SK-N-SH (cell line): ENCODE measurements around the gene MEF2A. TPM values are rescaled to one million over a fixed set of nuclear protein-coding genes. Genes with fewer than 3 reads are reported as not detected.

Experiments
- CTCF ChIA-PET: fragments of 300-600, 350-600 bp; formaldehyde crosslinking; extraction: SDS; loops from one replicate; lab custom pipeline; 2021; lab: Yijun Ruan, JAX
- POLR2A ChIA-PET: fragments of 350-600 bp; sonication (Branson Sonifier 250); formaldehyde crosslinking; extraction: SDS; loops from one replicate; lab custom pipeline; 2020; ENCODE audit warnings: antibody characterized with exemption, inconsistent platforms; lab: Yijun Ruan, JAX
- DNase-seq: peaks from one replicate; pipeline ENCODE4 v3.0.0; 2012
- H2AFZ ChIP-seq: fragments of 200-600 bp; sonication (generic); 2 replicates; pipeline ENCODE4 v1.8.1; 2016; ENCODE audit warnings: antibody characterized with exemption, mild to moderate bottlenecking, low read depth
- H3F3A ChIP-seq: fragments of 200-600 bp; sonication (generic); replicated peaks from 2 replicates; pipeline ENCODE3; 2016; ENCODE audit warnings: antibody characterized with exemption, mild to moderate bottlenecking; ENCODE audit not compliant: insufficient read depth
- H3K27ac ChIP-seq, 2 experiments: fragments of 200-500 bp in 1 of 2; fragments of 200-600 bp in 1 of 2; sonication (Bioruptor generic) in 1 of 2; sonication (generic), shearing (Covaris generic) in 1 of 2; 2 replicates each; pipeline versions ENCODE4 v1.5.1 to v1.6.1; 2014 to 2016; ENCODE audit warnings: low read depth in 2 of 2, inconsistent platforms in 1 of 2, low read length in 1 of 2, mild to moderate bottlenecking in 1 of 2, mixed read lengths in 1 of 2
- H3K27me3 ChIP-seq: fragments of 200-600 bp; sonication (generic), shearing (Covaris generic); 2 replicates; pipeline ENCODE4 v1.6.1; 2016; ENCODE audit warnings: mixed run types; ENCODE audit not compliant: insufficient read depth
- H3K36me3 ChIP-seq, 2 experiments: fragments of 200-500 bp in 1 of 2; fragments of 200-600 bp in 1 of 2; sonication (Bioruptor generic) in 1 of 2; sonication (generic) in 1 of 2; replicated peaks in 1 of 2; 2 replicates each; pipeline versions ENCODE3 to v1.5.1; 2014 to 2016; ENCODE audit warnings: low read length in 1 of 2, mild to moderate bottlenecking in 1 of 2; ENCODE audit not compliant: insufficient read depth in 2 of 2, control insufficient read depth in 1 of 2
- H3K4me1 ChIP-seq, 2 experiments: fragments of 200-500 bp in 1 of 2; fragments of 200-600 bp in 1 of 2; sonication (Bioruptor generic) in 1 of 2; sonication (generic), shearing (Covaris generic) in 1 of 2; 2 replicates each; pipeline versions ENCODE4 v1.5.1 to v1.6.1; 2014 to 2016; ENCODE audit warnings: low read depth in 1 of 2, low read length in 1 of 2, mixed run types in 1 of 2; ENCODE audit not compliant: insufficient read depth in 2 of 2, control insufficient read depth in 1 of 2
- H3K4me2 ChIP-seq: fragments of 200-600 bp; sonication (generic), shearing (Covaris generic); 2 replicates; pipeline ENCODE4 v1.6.1; 2017; ENCODE audit warnings: mixed run types
- H3K4me3 ChIP-seq, 2 experiments: fragments of 200-500 bp in 1 of 2; fragments of 200-600 bp in 1 of 2; sonication (Bioruptor generic) in 1 of 2; sonication (generic), shearing (Covaris generic) in 1 of 2; 2 replicates each; pipeline versions ENCODE4 v1.5.1 to v1.8.1; 2014 to 2016; ENCODE audit warnings: low read depth in 2 of 2, inconsistent platforms in 1 of 2, low read length in 1 of 2, mild to moderate bottlenecking in 1 of 2, mixed read lengths in 1 of 2, moderate library complexity in 1 of 2
- H3K79me2 ChIP-seq: fragments of 200-600 bp; sonication (generic); 2 replicates; pipeline ENCODE4 v1.8.1; 2017; ENCODE audit warnings: mild to moderate bottlenecking; ENCODE audit not compliant: insufficient read depth
- H3K9ac ChIP-seq: fragments of 200-600 bp; sonication (generic); 2 replicates; pipeline ENCODE4 v1.6.1; 2017; ENCODE audit warnings: mixed run types
- H3K9me2 ChIP-seq: fragments of 200-600 bp; sonication (generic); 2 replicates; pipeline ENCODE4 v1.6.1; 2017; ENCODE audit warnings: mixed run types
- H3K9me3 ChIP-seq: fragments of 200-600 bp; sonication (generic); 2 replicates; pipeline ENCODE4 v1.6.1; 2017; ENCODE audit warnings: mixed run types, mild to moderate bottlenecking, moderate library complexity
- H4K20me1 ChIP-seq: fragments of 200-600 bp; sonication (generic); 2 replicates; pipeline ENCODE4 v1.6.1; 2017; ENCODE audit warnings: mild to moderate bottlenecking, mixed run types; ENCODE audit not compliant: insufficient read depth
- FOSL2 ChIP-seq: IDR thresholded peaks from 2 replicates; pipeline ENCODE4 v1.4.0; 2012; ENCODE audit warnings: low read depth, mild to moderate bottlenecking, moderate library complexity, borderline replicate concordance
- FOXM1 ChIP-seq: IDR thresholded peaks from 2 replicates; pipeline ENCODE4 v1.4.0; 2012; ENCODE audit warnings: low read depth, mild to moderate bottlenecking
- GATA2 ChIP-seq: sonication (generic); formaldehyde crosslinking; IDR thresholded peaks from 2 replicates; pipeline ENCODE4 v1.5.0; 2020; ENCODE audit warnings: mild to moderate bottlenecking, missing genetic modification reagents
- JUND ChIP-seq: IDR thresholded peaks from 2 replicates; pipeline ENCODE4 v1.4.0; 2012
- MXI1 ChIP-seq: IDR thresholded peaks from 2 replicates; pipeline ENCODE4 v1.6.1; 2012; ENCODE audit warnings: mild to moderate bottlenecking, low read depth, low read length, improper control_type of control experiment
- NRF1 ChIP-seq: IDR thresholded peaks from 2 replicates; pipeline ENCODE4 v1.6.1; 2012; ENCODE audit warnings: low read depth, mild to moderate bottlenecking, low read length
- POLR2AphosphoS5 ChIP-seq: IDR thresholded peaks from 2 replicates; pipeline ENCODE4 v1.6.1; 2012; ENCODE audit warnings: low read depth, low read length
- RCOR1 ChIP-seq: fragments of 150-350 bp; IDR thresholded peaks from 2 replicates; pipeline ENCODE4 v1.6.1; 2017; ENCODE audit warnings: antibody characterized with exemption, low read length
- RFX5 ChIP-seq: IDR thresholded peaks from 2 replicates; pipeline ENCODE4 v1.6.1; 2012; ENCODE audit warnings: mild to moderate bottlenecking, improper control_type of control experiment, low read length
- RXRA ChIP-seq: IDR thresholded peaks from 2 replicates; pipeline ENCODE4 v1.4.0; 2012; ENCODE audit warnings: low read depth, mild to moderate bottlenecking, borderline replicate concordance
- SMC3 ChIP-seq: IDR thresholded peaks from 2 replicates; pipeline ENCODE4 v1.6.1; 2012; ENCODE audit warnings: low read depth, low read length, improper control_type of control experiment
- TAF1 ChIP-seq: IDR thresholded peaks from 2 replicates; pipeline ENCODE4 v1.6.1; 2012; ENCODE audit warnings: low read depth, mild to moderate bottlenecking, low read length, moderate library complexity, borderline replicate concordance
- TCF12 ChIP-seq: IDR thresholded peaks from 2 replicates; pipeline ENCODE4 v1.4.0; 2012
- TEAD4 ChIP-seq: IDR thresholded peaks from 2 replicates; pipeline ENCODE4 v1.4.0; 2012; ENCODE audit warnings: mild to moderate bottlenecking, borderline replicate concordance; ENCODE audit not compliant: insufficient read depth
- WGBS: methylation state at CpG from one replicate; pipeline ENCODE4 v1.1.6; 2017; ENCODE audit warnings: low lambda C conversion rate; 5-methylcytosine and 5-hydroxymethylcytosine counted together
- polyA plus RNA-seq, 3 experiments: library from polyadenylated mRNA; depleted of rRNA; stranded (reverse); fragments of >200 nt; gene quantifications; 2 replicates each; pipeline ENCODE4 v1.2.3, GENCODE V29; 2012
- TF ChIP-seq, protein P1 (sequence below): IDR thresholded peaks from 2 replicates; pipeline ENCODE4 v1.4.0; 2012; ENCODE audit warnings: low read depth, borderline replicate concordance
- TF ChIP-seq, protein P2 (sequence below): IDR thresholded peaks from 2 replicates; pipeline ENCODE4 v1.4.0; 2012; ENCODE audit warnings: low read depth
- TF ChIP-seq, protein P3 (sequence below): IDR thresholded peaks from 2 replicates; pipeline ENCODE4 v1.4.0; 2012; ENCODE audit warnings: low read depth, borderline replicate concordance
- TF ChIP-seq, protein P4 (sequence below): fragments of 150-350 bp; IDR thresholded peaks from 2 replicates; pipeline ENCODE4 v1.6.1; 2016; ENCODE audit warnings: mild to moderate bottlenecking, low read depth, low read length
- TF ChIP-seq, protein P5 (sequence below): fragments of 200-600 bp; sonication (generic); IDR thresholded peaks from 2 replicates; pipeline ENCODE4 v1.6.1; 2017; ENCODE audit warnings: antibody characterized with exemption, mild to moderate bottlenecking, moderate library complexity

MEF2A gene
- polyA plus RNA-seq, 1 of the 3 experiments (the other 2 are of a cell fraction): 20.9 TPM

DNA sequence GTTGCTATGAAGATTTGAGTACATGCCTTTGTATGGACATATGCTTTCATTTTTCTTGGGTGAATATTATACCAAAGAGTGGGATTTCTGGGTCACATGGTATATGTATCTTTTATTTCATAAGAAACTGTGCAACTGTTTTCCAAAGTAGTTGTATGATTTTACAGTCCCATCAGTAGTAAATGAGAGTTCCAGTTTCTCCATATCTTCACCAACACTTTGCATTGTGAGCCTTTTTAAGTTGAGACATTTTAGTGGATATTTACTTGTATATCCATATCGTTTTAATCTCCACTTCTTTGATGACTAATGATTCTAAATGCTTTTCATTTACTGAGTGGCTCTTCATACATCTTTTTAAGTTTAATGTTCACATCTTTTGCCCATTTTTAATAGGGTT is 20.3 kb downstream of the MEF2A start:
- H3K9me3 ChIP-seq: peaks cover 6% of the 10 kb centered on the region; the same call in 1 of the 2 replicates
- no peak overlapping the region for H3K4me2 ChIP-seq
- no peaks in the 10 kb centered on the region for H3F3A ChIP-seq
- no peak overlapping the region for H3K4me3 ChIP-seq
- CTCF ChIA-PET: interaction anchor here (1.2 kb wide), 1 partner anchor 118 kb away, joined by 3 read pairs; no protein-coding TSS in a partner anchor
- TF ChIP-seq RFX5 (no peak), SMC3 (no peak), MXI1 (no peak), TEAD4 (no peak), RXRA (no peak)
- TF ChIP-seq, all 33 proteins: peak for 0
- Histone ChIP-seq H3K4me1 (no peaks in the 10 kb centered on the region), H4K20me1 (peaks cover 65% of the 10 kb centered on the region), H3K36me3 (peaks cover 0 to 16% of the 10 kb centered on the region in 2 experiments), H3K9ac (no peak overlapping the region), H3K27me3 (no peaks in the 10 kb centered on the region), H3K27ac (no peak overlapping the region), H3K9me2 (no peaks in the 10 kb centered on the region), H3K79me2 (peaks cover 100% of the 10 kb centered on the region), H2AFZ (no peak overlapping the region)
- 89% methylated on average over 1 of the region's 1 CpG for WGBS
- DNase-seq: no peak
- POLR2A ChIA-PET: no interaction called here

DNA sequence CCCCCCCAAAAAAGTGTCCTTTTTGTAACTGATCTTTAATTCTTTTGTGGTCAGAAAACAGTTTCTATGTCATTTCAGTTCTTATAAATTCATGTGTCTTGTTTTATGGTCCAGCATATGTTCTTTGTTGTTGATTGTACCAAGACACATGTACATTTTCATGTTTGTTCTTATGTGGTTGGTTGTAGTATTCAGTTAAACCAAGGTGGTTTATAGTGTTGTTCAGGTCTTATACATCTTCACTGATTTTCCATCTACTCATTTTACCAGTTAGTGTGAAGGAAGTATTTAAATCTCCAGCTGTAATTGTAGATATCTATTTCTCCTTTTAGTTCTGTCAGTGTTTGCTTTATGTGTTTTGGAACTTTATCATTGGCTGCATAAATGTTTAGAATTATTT is 24.0 kb downstream of the MEF2A start:
- no peaks in the 10 kb centered on the region for H3K27me3 ChIP-seq
- no peak overlapping the region for H3K27ac ChIP-seq
- peaks cover 100% of the 10 kb centered on the region for H3K79me2 ChIP-seq
- peaks cover 44% of the 10 kb centered on the region for H4K20me1 ChIP-seq
- POLR2A ChIA-PET: no interaction called here
- no peak overlapping the region for H3K9ac ChIP-seq
- no peak overlapping the region for H3K4me3 ChIP-seq
- H3K9me3 ChIP-seq: peaks cover 6% of the 10 kb centered on the region; the same call in 1 of the 2 replicates
- CTCF ChIA-PET: no interaction called here
- H3K4me1 ChIP-seq: no peaks in the 10 kb centered on the region; a peak in 1 of 4 replicates
- H3F3A ChIP-seq: no peaks in the 10 kb centered on the region
- H2AFZ ChIP-seq: no peak overlapping the region
- no peak overlapping the region for H3K4me2 ChIP-seq
- H3K36me3 ChIP-seq: peaks cover 2 to 20% of the 10 kb centered on the region in 2 experiments
- H3K9me2 ChIP-seq: no peaks in the 10 kb centered on the region
- no peak for DNase-seq
- TF ChIP-seq GATA2 (CRISPR knock-in tag): no peak
- no peak for TF ChIP-seq SMC3
- no peak for TF ChIP-seq POLR2AphosphoS5
- TF ChIP-seq FOSL2: no peak
- TF ChIP-seq TCF12: no peak
- TF ChIP-seq, protein P1, sequence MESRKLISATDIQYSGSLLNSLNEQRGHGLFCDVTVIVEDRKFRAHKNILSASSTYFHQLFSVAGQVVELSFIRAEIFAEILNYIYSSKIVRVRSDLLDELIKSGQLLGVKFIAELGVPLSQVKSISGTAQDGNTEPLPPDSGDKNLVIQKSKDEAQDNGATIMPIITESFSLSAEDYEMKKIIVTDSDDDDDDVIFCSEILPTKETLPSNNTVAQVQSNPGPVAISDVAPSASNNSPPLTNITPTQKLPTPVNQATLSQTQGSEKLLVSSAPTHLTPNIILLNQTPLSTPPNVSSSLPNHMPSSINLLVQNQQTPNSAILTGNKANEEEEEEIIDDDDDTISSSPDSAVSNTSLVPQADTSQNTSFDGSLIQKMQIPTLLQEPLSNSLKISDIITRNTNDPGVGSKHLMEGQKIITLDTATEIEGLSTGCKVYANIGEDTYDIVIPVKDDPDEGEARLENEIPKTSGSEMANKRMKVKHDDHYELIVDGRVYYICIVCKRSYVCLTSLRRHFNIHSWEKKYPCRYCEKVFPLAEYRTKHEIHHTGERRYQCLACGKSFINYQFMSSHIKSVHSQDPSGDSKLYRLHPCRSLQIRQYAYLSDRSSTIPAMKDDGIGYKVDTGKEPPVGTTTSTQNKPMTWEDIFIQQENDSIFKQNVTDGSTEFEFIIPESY: no peak
- TF ChIP-seq, protein P2, sequence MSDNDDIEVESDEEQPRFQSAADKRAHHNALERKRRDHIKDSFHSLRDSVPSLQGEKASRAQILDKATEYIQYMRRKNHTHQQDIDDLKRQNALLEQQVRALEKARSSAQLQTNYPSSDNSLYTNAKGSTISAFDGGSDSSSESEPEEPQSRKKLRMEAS: no peak
- TF ChIP-seq FOXM1: no peak
- no peak for TF ChIP-seq NRF1
- no peak for TF ChIP-seq TAF1
- TF ChIP-seq JUND: no peak
- TF ChIP-seq, protein P3, sequence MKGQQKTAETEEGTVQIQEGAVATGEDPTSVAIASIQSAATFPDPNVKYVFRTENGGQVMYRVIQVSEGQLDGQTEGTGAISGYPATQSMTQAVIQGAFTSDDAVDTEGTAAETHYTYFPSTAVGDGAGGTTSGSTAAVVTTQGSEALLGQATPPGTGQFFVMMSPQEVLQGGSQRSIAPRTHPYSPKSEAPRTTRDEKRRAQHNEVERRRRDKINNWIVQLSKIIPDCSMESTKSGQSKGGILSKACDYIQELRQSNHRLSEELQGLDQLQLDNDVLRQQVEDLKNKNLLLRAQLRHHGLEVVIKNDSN: no peak
- no peak for TF ChIP-seq RCOR1
- TF ChIP-seq, protein P4, sequence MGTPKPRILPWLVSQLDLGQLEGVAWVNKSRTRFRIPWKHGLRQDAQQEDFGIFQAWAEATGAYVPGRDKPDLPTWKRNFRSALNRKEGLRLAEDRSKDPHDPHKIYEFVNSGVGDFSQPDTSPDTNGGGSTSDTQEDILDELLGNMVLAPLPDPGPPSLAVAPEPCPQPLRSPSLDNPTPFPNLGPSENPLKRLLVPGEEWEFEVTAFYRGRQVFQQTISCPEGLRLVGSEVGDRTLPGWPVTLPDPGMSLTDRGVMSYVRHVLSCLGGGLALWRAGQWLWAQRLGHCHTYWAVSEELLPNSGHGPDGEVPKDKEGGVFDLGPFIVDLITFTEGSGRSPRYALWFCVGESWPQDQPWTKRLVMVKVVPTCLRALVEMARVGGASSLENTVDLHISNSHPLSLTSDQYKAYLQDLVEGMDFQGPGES: no peak
- TF ChIP-seq, protein P5, sequence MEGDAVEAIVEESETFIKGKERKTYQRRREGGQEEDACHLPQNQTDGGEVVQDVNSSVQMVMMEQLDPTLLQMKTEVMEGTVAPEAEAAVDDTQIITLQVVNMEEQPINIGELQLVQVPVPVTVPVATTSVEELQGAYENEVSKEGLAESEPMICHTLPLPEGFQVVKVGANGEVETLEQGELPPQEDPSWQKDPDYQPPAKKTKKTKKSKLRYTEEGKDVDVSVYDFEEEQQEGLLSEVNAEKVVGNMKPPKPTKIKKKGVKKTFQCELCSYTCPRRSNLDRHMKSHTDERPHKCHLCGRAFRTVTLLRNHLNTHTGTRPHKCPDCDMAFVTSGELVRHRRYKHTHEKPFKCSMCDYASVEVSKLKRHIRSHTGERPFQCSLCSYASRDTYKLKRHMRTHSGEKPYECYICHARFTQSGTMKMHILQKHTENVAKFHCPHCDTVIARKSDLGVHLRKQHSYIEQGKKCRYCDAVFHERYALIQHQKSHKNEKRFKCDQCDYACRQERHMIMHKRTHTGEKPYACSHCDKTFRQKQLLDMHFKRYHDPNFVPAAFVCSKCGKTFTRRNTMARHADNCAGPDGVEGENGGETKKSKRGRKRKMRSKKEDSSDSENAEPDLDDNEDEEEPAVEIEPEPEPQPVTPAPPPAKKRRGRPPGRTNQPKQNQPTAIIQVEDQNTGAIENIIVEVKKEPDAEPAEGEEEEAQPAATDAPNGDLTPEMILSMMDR: no peak
- TF ChIP-seq RXRA: no peak
